WTC11 (cell line): ENCODE measurements around the gene AFP. TPM values are rescaled to one million over a fixed set of nuclear protein-coding genes. Genes with fewer than 3 reads are reported as not detected.
"Not testable (repeated sequence)": the region's sequence is repeated elsewhere in the genome, so short reads cannot be mapped to it uniquely, and the experiment has no call there.

Source experiments
- ATAC-seq: fragments of 200-7000 bp; cut with Tn5 transposase; 2 replicates; pipeline ENCODE4 v1.10.0; 2021; ENCODE audit warnings: mild to moderate bottlenecking, moderate library complexity
- CTCF ChIA-PET: fragments of 300-600 bp; sonication (Branson Sonifier 250); formaldehyde crosslinking; loops from one replicate; lab custom pipeline; 2021; ENCODE audit warnings: antibody characterized with exemption; lab: Charles Lee
- POLR2A ChIA-PET: fragments of 350-600 bp; sonication (Branson Sonifier 250); formaldehyde crosslinking; loops from one replicate; lab custom pipeline; 2021; ENCODE audit warnings: antibody characterized with exemption; lab: Charles Lee
- DNase-seq: peaks from one replicate; pipeline ENCODE4 v3.0.0; 2021; ENCODE audit warnings: low spot score
- H3K27ac Mint-ChIP-seq: 2 replicates; pipeline ENCODE4 v1.8.0; 2021; ENCODE audit warnings: mixed read lengths
- H3K27me3 Mint-ChIP-seq: 2 replicates; pipeline ENCODE4 v1.8.0; 2021; ENCODE audit warnings: low read depth, mild to moderate bottlenecking, moderate library complexity, mixed read lengths
- H3K36me3 Mint-ChIP-seq: 2 replicates; pipeline ENCODE4 v1.8.0; 2021; ENCODE audit warnings: mixed read lengths
- H3K4me1 Mint-ChIP-seq: 2 replicates; pipeline ENCODE4 v1.8.0; 2022; ENCODE audit warnings: mixed read lengths
- H3K4me3 Mint-ChIP-seq: 2 replicates; pipeline ENCODE4 v1.8.0; 2021; ENCODE audit warnings: mild to moderate bottlenecking, moderate library complexity, mixed read lengths
- H3K9me3 Mint-ChIP-seq: 2 replicates; pipeline ENCODE4 v1.8.0; 2021; ENCODE audit warnings: mixed read lengths
- AFF4 ChIP-seq: sonication (generic); formaldehyde crosslinking; IDR thresholded peaks from 2 replicates; pipeline ENCODE4 v1.8.1; 2023; ENCODE audit warnings: mild to moderate bottlenecking, missing genetic modification reagents, borderline replicate concordance
- AR ChIP-seq: fragments of 250-450 bp; sonication (Bioruptor Pico); IDR thresholded peaks from 2 replicates; pipeline ENCODE4 v1.9.0; 2021; ENCODE audit warnings: mild to moderate bottlenecking
- FOXJ3 ChIP-seq: sonication (generic); formaldehyde crosslinking; IDR thresholded peaks from 2 replicates; pipeline ENCODE4 v1.9.0; 2021; ENCODE audit warnings: missing genetic modification reagents, mild to moderate bottlenecking, borderline replicate concordance
- JUN ChIP-seq: sonication (generic); formaldehyde crosslinking; IDR thresholded peaks from 2 replicates; pipeline ENCODE4 v1.8.0; 2023; ENCODE audit warnings: mild to moderate bottlenecking, missing genetic modification reagents
- NFATC4 ChIP-seq: fragments of 250-450 bp; sonication (Bioruptor Pico); IDR thresholded peaks from 2 replicates; pipeline ENCODE4 v1.9.0; 2021; ENCODE audit warnings: mild to moderate bottlenecking
- SMAD3 ChIP-seq: sonication (generic); formaldehyde crosslinking; IDR thresholded peaks from 2 replicates; pipeline ENCODE4 v1.8.0; 2022; ENCODE audit warnings: missing genetic modification reagents, mild to moderate bottlenecking, borderline replicate concordance
- USF2 ChIP-seq: sonication (generic); formaldehyde crosslinking; IDR thresholded peaks from 2 replicates; pipeline ENCODE4 v1.8.1; 2023; ENCODE audit warnings: mild to moderate bottlenecking, missing genetic modification reagents, moderate library complexity
- ZNF423 ChIP-seq: fragments of 250-450 bp; sonication (Bioruptor Pico); IDR thresholded peaks from 2 replicates; pipeline ENCODE4 v2.1.2; 2022; ENCODE audit warnings: mild to moderate bottlenecking, moderate library complexity
- ZNF425 ChIP-seq: fragments of 250-450 bp; sonication (Bioruptor Pico); conservative IDR thresholded peaks from 2 replicates; pipeline ENCODE4 v1.9.0; 2021; ENCODE audit warnings: mild to moderate bottlenecking
- ZNF532 ChIP-seq: fragments of 250-450 bp; sonication (Bioruptor Pico); IDR thresholded peaks from 2 replicates; pipeline ENCODE4 v1.9.0; 2021; ENCODE audit warnings: mild to moderate bottlenecking, borderline replicate concordance
- ZNF671 ChIP-seq: fragments of 250-450 bp; sonication (Bioruptor Pico); IDR thresholded peaks from 2 replicates; pipeline ENCODE4 v1.8.0; 2021; ENCODE audit warnings: mild to moderate bottlenecking
- total RNA-seq: library from RNA; stranded (reverse); gene quantifications from 3 replicates; pipeline ENCODE4 v1.2.3, GENCODE V29; 2021

Gene AFP
- total RNA-seq, 1 experiment from 2014 or later: 1.8 TPM

- Mint-ChIP-seq H3K4me3 (no peak overlapping the region), H3K27me3 (no peaks in the 10 kb centered on the region), H3K27ac (no peak overlapping the region), H3K4me1 (no peaks in the 10 kb centered on the region), H3K36me3 (no peaks in the 10 kb centered on the region), H3K9me3 (peaks cover 18% of the 10 kb centered on the region)
- DNase-seq: no peak
- ChIA-PET POLR2A (no interaction called here), CTCF (no interaction called here)
- no peak for ATAC-seq
- TF ChIP-seq USF2 (CRISPR knock-in tag) (no peak), ZNF423 (CRISPR knock-in tag) (no peak), ZNF671 (CRISPR knock-in tag) (no peak), ZNF532 (CRISPR knock-in tag) (no peak), AFF4 (CRISPR knock-in tag) (no peak), NFATC4 (CRISPR knock-in tag) (no peak), FOXJ3 (CRISPR knock-in tag) (no peak), SMAD3 (CRISPR knock-in tag) (no peak), AR (CRISPR knock-in tag) (no peak), JUN (no peak), ZNF425 (CRISPR knock-in tag) (no peak)
These were observed 47.1 kb upstream of the AFP start for GRCh38 chr4:73388887-73389286.

GRCh38 chr4:73389663-73390062, 46.4 kb upstream of the AFP start:
- H3K27me3 Mint-ChIP-seq, POLR2A ChIA-PET, H3K4me3 Mint-ChIP-seq, ATAC-seq, DNase-seq, H3K27ac Mint-ChIP-seq, CTCF ChIA-PET, H3K4me1 Mint-ChIP-seq, H3K36me3 Mint-ChIP-seq: not testable (repeated sequence)
- peaks cover 18% of the 10 kb centered on the region for H3K9me3 Mint-ChIP-seq
